Middle frontal gyrus (tissue), 1 donor: ENCODE results near the gene MEGF11.

Experiments
- DNase-seq: peaks from one replicate; pipeline ENCODE4 v3.0.0-alpha.2; 2015; ENCODE audit warnings: low spot score; ENCODE audit errors: extremely low spot score

MEGF11 gene

DNA sequence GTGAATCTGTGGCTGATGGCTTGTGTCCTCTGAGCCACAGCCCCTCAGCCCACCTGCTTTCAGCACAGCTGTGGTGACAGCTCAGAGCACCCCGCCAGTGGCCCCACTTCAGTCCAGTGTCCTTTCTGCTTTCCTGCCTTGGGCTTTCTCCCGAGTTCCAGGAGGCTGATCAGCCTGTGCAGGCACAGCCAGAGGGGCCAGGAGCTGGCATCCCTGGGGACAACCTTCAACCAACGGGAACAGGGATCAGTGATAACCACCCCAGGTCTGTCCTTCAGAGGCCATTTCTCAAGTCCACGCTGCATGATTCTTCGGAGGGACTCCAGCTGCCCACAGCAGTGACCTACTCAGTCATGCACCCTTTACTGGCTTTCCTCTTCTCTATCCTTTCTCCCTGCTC lies 217.6 kb downstream of the MEGF11 start:
- no peak for DNase-seq

GRCh38 chr15:66033143-66033542 lies 220.4 kb downstream of the MEGF11 start:
- no peak for DNase-seq

DNA sequence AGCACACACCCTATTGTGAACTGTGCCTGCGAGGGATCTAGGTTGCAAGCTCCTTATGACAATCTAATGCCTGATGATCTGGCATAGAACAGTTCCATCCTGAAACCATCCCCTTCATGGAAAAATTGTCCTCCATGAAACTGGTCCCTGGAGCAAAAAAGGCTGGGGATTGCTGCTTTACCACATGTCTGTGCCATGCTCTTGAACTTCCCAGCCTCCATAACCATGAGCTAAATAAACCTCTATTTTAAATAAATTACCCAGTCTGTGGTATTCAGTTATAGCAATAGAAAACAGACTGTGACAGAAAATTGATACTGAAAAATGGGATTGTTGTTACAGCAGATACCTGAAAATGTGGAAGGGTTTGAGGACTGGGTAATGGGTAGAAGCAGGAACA lies 221.5 kb downstream of the MEGF11 start:
- no peak for DNase-seq

DNA sequence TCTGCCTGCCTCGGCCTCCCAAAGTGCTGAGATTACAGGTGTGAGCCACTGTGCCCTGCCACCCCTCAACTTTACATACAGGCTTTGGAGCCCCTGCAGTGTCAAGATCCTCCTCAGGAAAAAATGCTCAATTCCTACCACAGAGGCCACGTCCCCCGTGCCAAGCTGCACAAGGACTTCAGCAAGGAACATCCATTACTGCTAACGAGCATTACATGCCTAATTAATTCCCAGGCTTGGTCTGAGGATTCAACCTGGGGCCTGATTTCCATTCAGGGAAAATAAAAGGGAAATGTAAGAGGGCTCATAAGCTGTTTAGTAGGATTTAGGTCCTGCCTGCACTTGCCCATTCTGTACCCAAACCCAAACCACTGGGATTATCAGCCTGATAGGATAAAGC lies 222.9 kb downstream of the MEGF11 start:
- no peak for DNase-seq

- no peak for DNase-seq
Measured at GRCh38 chr15:66029650-66030049, 223.9 kb downstream of the MEGF11 start.

GRCh38 chr15:66027268-66027805 lies 226.2 kb downstream of the MEGF11 start:
- DNase-seq: no peak

DNA sequence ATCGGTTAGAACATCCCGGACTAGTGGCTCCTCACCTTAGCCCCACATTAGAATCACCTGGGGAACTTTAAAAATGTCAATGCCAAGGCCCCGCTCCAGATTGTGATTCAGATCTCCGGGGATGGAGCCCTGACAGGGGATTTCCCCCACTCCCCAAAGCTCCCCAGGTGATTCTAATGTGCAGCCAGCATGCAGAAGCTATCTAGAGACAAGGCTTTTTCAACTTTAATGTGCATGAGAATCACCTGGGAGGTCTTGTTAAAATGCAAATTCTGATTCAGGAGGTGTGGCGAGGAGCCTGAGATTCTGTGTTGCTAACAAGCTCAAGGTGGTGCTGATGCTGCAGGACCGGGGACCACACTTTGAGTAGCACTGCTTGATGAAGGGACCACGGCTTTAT lies 227.6 kb downstream of the MEGF11 start:
- no peak for DNase-seq

DNA sequence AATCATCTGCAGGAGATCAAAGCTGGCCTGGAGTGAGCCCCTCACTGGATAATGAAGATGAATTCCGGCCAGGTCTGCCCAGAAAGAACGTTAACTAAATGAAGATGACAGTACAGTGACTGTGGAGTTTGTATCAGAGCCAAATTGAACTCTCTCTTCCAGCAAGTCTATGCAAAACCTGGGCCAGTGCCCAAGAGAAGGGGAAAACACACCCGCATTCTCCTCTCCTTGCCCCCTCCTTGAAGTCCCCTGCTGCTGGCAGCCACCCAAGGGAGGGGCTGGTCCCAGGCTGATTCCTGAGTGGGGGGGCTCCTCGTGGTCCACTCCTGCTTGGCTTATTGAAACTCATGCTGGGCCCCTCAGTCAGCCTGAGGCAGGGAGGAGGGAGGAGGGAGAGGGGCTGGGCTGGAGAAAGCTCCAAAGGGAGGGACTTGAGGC lies 228.5 kb downstream of the MEGF11 start:
- DNase-seq: no peak

GRCh38 chr15:66024116-66024515 lies 229.4 kb downstream of the MEGF11 start:
- no peak for DNase-seq

DNA sequence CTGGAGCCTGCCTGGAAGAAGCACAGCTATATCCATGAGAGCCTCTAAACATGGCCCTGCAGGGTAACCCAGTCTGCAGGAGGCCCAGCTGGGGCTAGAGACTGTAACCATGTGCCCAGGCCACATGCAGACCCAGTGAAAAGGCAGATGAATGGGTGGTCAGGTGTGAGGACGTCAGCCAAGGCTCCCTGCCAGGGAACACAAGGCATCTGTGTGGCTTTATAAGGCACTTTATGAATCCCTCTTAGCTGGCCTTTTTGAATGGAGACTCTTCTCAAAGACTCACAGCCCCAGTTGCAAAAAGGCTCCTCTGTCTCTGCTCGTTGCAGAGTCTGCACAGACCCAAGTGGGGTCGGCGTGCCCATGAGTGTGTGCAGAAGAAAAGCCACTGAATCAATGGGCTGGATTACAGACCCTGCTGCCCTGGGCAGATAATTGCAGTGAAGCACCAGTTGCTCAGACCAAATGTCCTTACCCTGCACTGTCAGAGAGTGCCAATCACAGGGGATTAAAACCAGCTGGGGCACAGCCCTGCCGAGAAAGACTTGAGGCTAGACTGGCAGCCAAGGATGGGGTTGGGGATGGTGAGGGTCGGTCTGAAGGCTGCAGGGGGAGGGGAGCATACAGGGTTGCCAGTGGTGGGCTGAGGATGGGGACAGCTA lies 230.1 kb downstream of the MEGF11 start:
- DNase-seq: no peak

- no peak for DNase-seq
Measured at GRCh38 chr15:66022163-66022525, 231.4 kb downstream of the MEGF11 start.

DNA sequence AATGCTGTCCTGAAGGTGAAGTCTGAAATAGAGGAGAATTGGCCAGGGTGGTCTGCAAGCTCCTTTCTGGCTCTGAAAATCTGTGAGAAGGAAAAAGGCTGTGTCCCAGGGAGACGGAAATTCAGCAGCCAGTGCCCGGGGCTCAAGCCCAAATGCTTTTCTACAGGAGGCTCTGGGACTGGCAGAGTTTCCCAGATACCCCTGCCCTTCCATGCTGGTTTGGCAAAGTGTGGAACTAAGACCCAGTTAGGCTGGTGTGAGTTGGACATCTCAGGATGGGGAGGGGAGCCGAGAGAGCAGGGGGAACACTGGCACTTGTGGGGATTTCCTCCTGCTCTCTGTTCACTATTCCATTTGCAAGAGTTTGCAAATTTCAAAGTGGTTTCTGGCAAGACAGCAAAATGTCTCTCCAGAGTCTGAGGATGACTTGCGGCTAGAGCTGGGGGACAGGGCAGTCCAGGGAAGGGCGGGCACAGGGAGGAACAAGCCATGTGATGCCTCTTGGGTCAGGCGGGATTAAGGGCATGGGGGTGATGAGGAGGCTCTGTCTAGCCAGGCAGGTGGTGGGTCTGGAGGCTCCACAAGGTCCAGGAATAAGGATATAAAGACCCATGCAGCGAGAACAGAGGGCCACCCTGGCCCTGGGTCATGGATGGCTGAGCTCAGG lies 231.9 kb downstream of the MEGF11 start:
- DNase-seq: no peak

DNA sequence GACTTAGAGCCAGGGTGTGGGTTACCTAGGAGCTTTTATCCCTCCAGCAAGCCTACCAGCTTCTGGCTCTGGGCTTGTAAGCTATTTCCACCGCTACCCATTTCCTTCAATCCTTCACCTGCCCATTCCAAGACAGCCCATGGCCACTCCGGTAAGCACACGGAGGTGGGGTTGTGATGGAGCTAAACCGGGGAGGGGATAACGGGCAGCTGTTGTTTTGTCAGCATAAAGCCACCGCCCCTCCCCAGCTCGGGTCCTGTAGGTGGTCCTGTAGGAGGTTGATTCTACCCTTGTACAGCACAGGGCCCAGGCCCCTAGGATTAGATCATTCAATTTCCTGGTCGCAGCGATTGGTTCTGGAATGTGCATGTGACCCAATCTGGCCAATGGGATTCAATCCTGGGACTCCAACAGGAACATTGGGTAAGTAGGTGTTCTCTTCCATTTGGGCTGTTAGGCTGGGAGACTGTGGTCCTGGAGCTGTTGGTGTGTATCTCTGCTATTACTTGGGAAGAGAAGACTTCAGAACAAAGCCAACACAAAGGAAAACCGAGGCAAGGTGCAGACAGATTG lies 233.6 kb downstream of the MEGF11 start:
- DNase-seq: no peak

DNA sequence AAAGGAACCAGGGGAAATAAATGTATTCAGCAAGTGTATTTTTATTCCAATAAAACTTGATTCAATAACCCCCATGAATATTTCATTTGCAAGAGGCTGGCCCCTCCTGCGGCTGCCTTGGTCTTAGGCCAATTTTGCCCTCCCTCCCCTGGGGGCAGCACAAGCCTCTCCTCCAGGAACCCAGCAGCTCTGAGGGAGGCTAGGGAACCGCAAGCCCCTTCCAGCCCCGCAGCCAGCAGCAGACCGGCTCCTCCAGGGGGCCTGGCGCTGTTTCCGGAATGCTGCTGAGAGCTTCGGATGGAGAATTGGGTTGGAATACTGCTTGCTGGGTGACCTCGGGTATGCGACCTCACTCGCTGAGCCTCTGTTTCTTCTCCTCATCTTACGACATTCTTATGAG lies 234.2 kb downstream of the MEGF11 start:
- no peak for DNase-seq

- DNase-seq: no peak
Measured at GRCh38 chr15:66018488-66018797, 235.1 kb downstream of the MEGF11 start.

- no peak for DNase-seq
Measured at GRCh38 chr15:66017792-66018487, 235.6 kb downstream of the MEGF11 start.

- no peak for DNase-seq
Measured at GRCh38 chr15:66017000-66017399, 236.6 kb downstream of the MEGF11 start.

DNA sequence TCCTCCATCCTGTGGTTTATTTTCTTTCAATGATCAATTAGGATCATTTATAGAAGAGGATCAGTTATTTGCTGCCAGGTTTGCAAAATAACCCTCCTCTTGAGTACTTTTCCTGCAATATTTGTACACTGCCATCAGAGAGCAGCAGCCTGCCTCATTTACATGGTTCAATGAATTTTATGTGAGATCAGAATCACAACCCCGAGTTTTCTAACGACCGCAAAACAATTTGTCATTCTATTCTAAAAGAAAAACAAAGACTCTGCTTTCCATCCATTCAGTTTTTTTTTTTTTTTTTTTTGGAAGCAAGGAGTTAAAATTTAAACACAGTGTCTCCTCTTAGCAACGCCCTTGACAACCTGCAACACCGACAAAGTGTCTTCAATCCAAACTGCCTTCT lies 237.4 kb downstream of the MEGF11 start:
- no peak for DNase-seq

DNA sequence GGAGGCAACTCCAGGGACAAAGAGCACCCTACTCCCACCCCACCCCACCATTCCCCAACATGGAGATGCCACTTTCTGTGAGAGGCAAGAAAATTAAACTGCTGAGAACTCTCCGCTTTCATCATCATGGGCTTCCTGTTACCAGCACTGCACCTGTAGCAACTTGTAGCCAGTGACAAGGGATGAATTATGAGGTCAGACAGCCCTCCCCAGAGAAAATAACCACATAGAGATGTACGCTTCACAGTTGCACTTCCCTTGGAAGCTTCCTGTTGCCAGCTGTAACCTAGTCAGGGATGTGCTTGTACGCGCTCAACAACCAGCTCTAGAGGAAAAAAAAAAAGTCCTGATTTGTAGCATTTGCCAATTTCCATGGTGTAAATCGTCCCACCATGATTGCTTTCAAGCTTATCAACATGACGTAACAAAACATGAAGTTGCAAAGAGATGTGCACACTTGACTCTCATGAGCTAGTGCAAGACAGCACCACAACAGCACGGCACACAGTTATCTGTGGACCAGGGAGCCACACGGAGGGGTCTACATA lies 238.8 kb downstream of the MEGF11 start:
- no peak for DNase-seq

DNA sequence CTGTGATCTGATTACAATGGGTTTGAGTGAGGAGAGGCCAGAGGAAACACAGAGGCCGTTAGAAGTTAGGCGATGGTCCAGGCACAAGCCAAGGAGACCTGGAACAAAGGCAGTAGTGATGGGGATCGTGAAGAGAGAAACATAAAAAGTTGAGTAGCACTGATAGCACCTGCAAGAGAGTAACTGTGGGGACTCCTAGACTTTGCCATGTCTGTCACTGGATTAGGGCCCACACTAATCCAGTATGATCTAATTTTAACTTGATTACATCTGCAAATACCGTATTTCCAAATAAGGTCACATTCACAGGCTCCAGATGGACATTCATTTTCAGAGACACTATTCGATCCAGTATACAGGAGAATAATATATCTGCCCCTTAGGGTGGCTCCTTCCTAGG lies 239.5 kb downstream of the MEGF11 start:
- DNase-seq: no peak

DNA sequence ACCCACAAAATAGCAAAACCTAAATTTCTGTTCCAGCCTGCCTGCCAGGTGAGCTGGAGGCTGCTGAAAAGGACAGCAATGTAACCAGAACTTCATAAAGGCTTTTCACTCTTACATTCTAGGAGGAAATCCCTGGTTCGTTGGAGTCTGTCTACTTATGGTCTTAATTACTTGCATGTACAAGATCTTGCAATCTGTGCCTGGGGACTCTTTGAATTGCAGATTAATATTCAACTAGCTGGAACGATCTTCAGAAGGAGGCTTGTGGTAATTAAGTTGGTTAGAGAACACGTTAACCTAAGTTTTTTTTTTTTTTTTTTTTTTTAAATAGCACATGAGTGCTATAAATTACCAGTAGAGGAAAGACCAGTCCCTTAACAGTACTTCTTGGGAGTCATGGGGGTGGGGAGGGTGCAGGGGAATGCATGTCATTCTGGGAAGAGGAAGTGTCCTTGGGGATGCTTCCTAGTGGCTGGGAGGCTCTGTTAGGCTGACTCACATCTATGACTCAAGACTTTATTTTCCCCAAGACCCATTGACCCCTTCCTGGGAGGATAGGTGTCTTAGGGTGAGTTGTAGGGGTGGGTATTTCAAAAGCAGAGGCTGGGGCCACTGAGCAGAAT lies 244.5 kb downstream of the MEGF11 start:
- DNase-seq: no peak
